HepG2 (cell line): ENCODE measurements around the gene RHOT1. TPM values are rescaled to one million over a fixed set of nuclear protein-coding genes. Genes with fewer than 3 reads are reported as not detected.

ENCODE experiments used
- ATAC-seq: fragments of 200-7000 bp; cut with Tn5 transposase; 3 replicates; pipeline ENCODE4 v1.9.1; 2020; ENCODE audit warnings: mild to moderate bottlenecking, moderate library complexity
- BruUV-seq: library from RNA; stranded (reverse); fragments of 400-500 nt; replicated peaks from 2 replicates; lab custom pipeline; 2021; lab: Mats Ljungman, UMichigan
- CTCF ChIA-PET: fragments of 300-600 bp; formaldehyde crosslinking; extraction: SDS; loops from one replicate; lab custom pipeline; 2021; ENCODE audit warnings: low total read pairs, inconsistent platforms, low intra/inter-chr PET ratio; lab: Yijun Ruan, JAX
- POLR2A ChIA-PET: fragments of 350-600 bp; sonication (Branson Sonifier 250); formaldehyde crosslinking; loops from one replicate; lab custom pipeline; 2020; ENCODE audit warnings: antibody characterized with exemption, inconsistent platforms; lab: Yijun Ruan, JAX
- DNase-seq: peaks from one replicate; pipeline ENCODE4 v3.0.0-alpha.2; 2015; ENCODE audit warnings: low spot score
- FAIRE-seq: peaks from 3 replicates; lab custom pipeline; 2011; peaks lifted over from hg19 to GRCh38; lab: Jason Lieb, UNC
- H2AFZ ChIP-seq: one replicate; pipeline ENCODE4 v1.6.1; 2011; ENCODE audit warnings: low read length, inconsistent platforms
- H3K27ac ChIP-seq: fragments of 300-600 bp; 3 replicates; pipeline ENCODE4 v1.8.0; 2011; ENCODE audit warnings: mixed run types, mild to moderate bottlenecking, mixed read lengths, low read length, inconsistent platforms; ENCODE audit not compliant: insufficient read depth; ENCODE audit errors: extremely low read length
- H3K27me3 ChIP-seq, 2 experiments: fragments of 200-600 bp in 1 of 2; 2 replicates in 1 of 2; 3 replicates in 1 of 2; pipeline versions ENCODE4 v1.6.0 to v1.8.0; 2011; ENCODE audit warnings: low read length in 2 of 2, mild to moderate bottlenecking in 2 of 2, moderate library complexity in 2 of 2, inconsistent platforms in 1 of 2; ENCODE audit not compliant: insufficient read depth in 2 of 2, control insufficient read depth in 1 of 2
- H3K36me3 ChIP-seq, 2 experiments: fragments of 200-600 bp in 1 of 2; replicated peaks in 1 of 2; 2 replicates in 1 of 2; 3 replicates in 1 of 2; pipeline versions ENCODE4 v1.5.1 to v1.8.0; 2011; ENCODE audit warnings: low read length in 2 of 2, inconsistent platforms in 1 of 2; ENCODE audit not compliant: insufficient read depth in 2 of 2, control insufficient read depth in 1 of 2
- H3K4me1 ChIP-seq: 2 replicates; pipeline ENCODE4 v1.5.1; 2012; ENCODE audit warnings: low read length, inconsistent platforms; ENCODE audit not compliant: insufficient read depth
- H3K4me2 ChIP-seq: 2 replicates; pipeline ENCODE4 v1.6.0; 2011; ENCODE audit warnings: low read depth, low read length, inconsistent platforms
- H3K4me3 ChIP-seq, 3 experiments: fragments of 200-600 bp in 1 of 3; sonication (generic), shearing (Covaris generic) in 1 of 3; replicated peaks in 1 of 3; 2 replicates each; pipeline ENCODE4 v1.5.1; 2011 to 2016; ENCODE audit warnings: low read length in 3 of 3, inconsistent platforms in 2 of 3, low read depth in 2 of 3, mild to moderate bottlenecking in 2 of 3, control low read depth in 1 of 3, mixed read lengths in 1 of 3; ENCODE audit not compliant: insufficient read depth in 1 of 3
- H3K79me2 ChIP-seq: one replicate; pipeline ENCODE4 v1.6.1; 2011; ENCODE audit warnings: low read length, inconsistent platforms; ENCODE audit not compliant: insufficient read depth
- H3K9ac ChIP-seq: 2 replicates; pipeline ENCODE4 v1.6.0; 2011; ENCODE audit warnings: mild to moderate bottlenecking, low read depth, low read length, inconsistent platforms; ENCODE audit not compliant: insufficient read depth
- H3K9me3 ChIP-seq: 2 replicates; pipeline ENCODE4 v1.5.1; 2012; ENCODE audit warnings: mild to moderate bottlenecking, low read length
- H4K20me1 ChIP-seq: 2 replicates; pipeline ENCODE4 v1.6.0; 2011; ENCODE audit warnings: inconsistent platforms, mild to moderate bottlenecking, low read length, moderate library complexity; ENCODE audit not compliant: insufficient read depth
- AFF4 ChIP-seq: sonication (generic); formaldehyde crosslinking; IDR thresholded peaks from 2 replicates; pipeline ENCODE4 v1.4.0; 2020; ENCODE audit warnings: missing genetic modification reagents
- BCL3 ChIP-seq: sonication (generic); formaldehyde crosslinking; IDR thresholded peaks from 2 replicates; pipeline ENCODE4 v1.5.1; 2020; ENCODE audit warnings: mild to moderate bottlenecking, missing genetic modification reagents, moderate library complexity
- HBP1 ChIP-seq: IDR thresholded peaks from 2 replicates; pipeline ENCODE4 v1.6.1; 2016; ENCODE audit warnings: low read depth, control low read depth
- HMG20B ChIP-seq: conservative IDR thresholded peaks from 2 replicates; pipeline ENCODE4 v1.6.1; 2016; ENCODE audit warnings: missing genetic modification reagents, missing compliant biosample characterization
- HOXA3 ChIP-seq: sonication (generic); formaldehyde crosslinking; IDR thresholded peaks from 2 replicates; pipeline ENCODE4 v1.5.0; 2020; ENCODE audit warnings: missing genetic modification reagents
- ISL2 ChIP-seq: sonication (generic); formaldehyde crosslinking; IDR thresholded peaks from 2 replicates; pipeline ENCODE4 v1.5.0; 2020; ENCODE audit warnings: missing genetic modification reagents
- LCORL ChIP-seq, 2 experiments: fragments of 450-650 bp in 1 of 2; sonication (generic) in 1 of 2; formaldehyde crosslinking in 1 of 2; IDR thresholded peaks; 2 replicates each; pipeline versions ENCODE4 v1.5.0 to v1.6.1; 2017 to 2020; ENCODE audit warnings: antibody characterized with exemption in 1 of 2, missing genetic modification reagents in 1 of 2
- MAFK ChIP-seq, 2 experiments: IDR thresholded peaks in 1 of 2; conservative IDR thresholded peaks in 1 of 2; 2 replicates each; pipeline ENCODE4 v1.6.1; 2011; ENCODE audit warnings: improper control_type of control experiment in 2 of 2, low read length in 2 of 2
- NCOA5 ChIP-seq: sonication (generic); formaldehyde crosslinking; IDR thresholded peaks from 2 replicates; pipeline ENCODE4 v1.4.0; 2020; ENCODE audit warnings: missing genetic modification reagents
- PHF21A ChIP-seq: sonication (generic); formaldehyde crosslinking; IDR thresholded peaks from 2 replicates; pipeline ENCODE4 v1.5.0; 2020; ENCODE audit warnings: mild to moderate bottlenecking, missing genetic modification reagents
- SALL1 ChIP-seq: sonication (generic); formaldehyde crosslinking; IDR thresholded peaks from 2 replicates; pipeline ENCODE4 v1.8.0; 2022; ENCODE audit warnings: mild to moderate bottlenecking, missing genetic modification reagents
- SAP130 ChIP-seq: IDR thresholded peaks from 2 replicates; pipeline ENCODE4 v1.6.1; 2016; ENCODE audit warnings: low read depth
- ZC3H13 ChIP-seq: sonication (generic); formaldehyde crosslinking; IDR thresholded peaks from 2 replicates; pipeline ENCODE4 v1.8.1; 2023; ENCODE audit warnings: mild to moderate bottlenecking, missing genetic modification reagents, moderate library complexity
- ZEB1 ChIP-seq: IDR thresholded peaks from 2 replicates; pipeline ENCODE4 v1.6.1; 2012; ENCODE audit warnings: mild to moderate bottlenecking, low read depth, inconsistent platforms; ENCODE audit not compliant: insufficient replicate concordance
- ZNF101 ChIP-seq: sonication (generic); formaldehyde crosslinking; IDR thresholded peaks from 2 replicates; pipeline ENCODE4 v1.4.0; 2020; ENCODE audit warnings: mild to moderate bottlenecking, low read depth, missing genetic modification reagents, borderline replicate concordance
- ZNF274 ChIP-seq: sonication (generic); formaldehyde crosslinking; IDR thresholded peaks from 2 replicates; pipeline ENCODE4 v1.5.1; 2020; ENCODE audit warnings: mild to moderate bottlenecking, missing genetic modification reagents
- ZNF75D ChIP-seq: sonication (generic); formaldehyde crosslinking; IDR thresholded peaks from 2 replicates; pipeline ENCODE4 v1.8.1; 2023; ENCODE audit warnings: missing genetic modification reagents, mild to moderate bottlenecking, borderline replicate concordance
- ZNF777 ChIP-seq: sonication (generic); formaldehyde crosslinking; IDR thresholded peaks from 2 replicates; pipeline ENCODE4 v1.4.0; 2020; ENCODE audit warnings: missing genetic modification reagents
- ZSCAN31 ChIP-seq: sonication (generic); formaldehyde crosslinking; IDR thresholded peaks from 2 replicates; pipeline ENCODE4 v1.5.0; 2020; ENCODE audit warnings: low read depth, mild to moderate bottlenecking, missing genetic modification reagents
- WGBS: methylation state at CpG from one replicate; pipeline ENCODE4 v1.1.6; 2017; ENCODE audit warnings: low lambda C conversion rate; 5-methylcytosine and 5-hydroxymethylcytosine counted together
- in situ Hi-C: cut with HindIII; loops from 2 replicates; pipeline ENCODE4 v1.10.0; 2017; ENCODE audit warnings: low pct_unique_long_range_greater_than_20kb; ENCODE audit not compliant: extremely low pct_ligation_motif_present
- intact Hi-C: fragments of 100-400 bp; cut with micrococcal nuclease; formaldehyde crosslinking; loops from one replicate; pipeline ENCODE4 v1.10.0; 2022; ENCODE audit not compliant: unreplicated experiment
- polyA plus RNA-seq, 8 experiments: library from polyadenylated mRNA; depleted of rRNA in 3 of 8; stranded (reverse) in 7 of 8; unstranded in 1 of 8; fragments of >200 nt; fragmentation: Illumina TruSeq in 4 of 8; extraction: Trizol in 4 of 8; gene quantifications; 2 replicates each; pipeline versions ENCODE4 v1.2.1 to v1.2.3, GENCODE V29; 2011 to 2016; ENCODE audit warnings: low read depth in 4 of 8, missing spikeins in 1 of 8, mixed read lengths in 1 of 8; ENCODE audit not compliant: insufficient read depth in 1 of 8
- total RNA-seq, 5 experiments: library from RNA; depleted of rRNA; stranded (reverse); fragments of >200 nt; fragmentation: Illumina TruSeq; extraction: Trizol; gene quantifications; 2 replicates each; pipeline ENCODE4 v1.2.3, GENCODE V29; 2016; ENCODE audit warnings: low read depth in 1 of 5

The RHOT1 gene
- total and polyA plus RNA-seq, 2 of the 13 experiments (the other 11 are each of a cell fraction or from before 2014, with no cell fraction given): 25.6 to 41.5 TPM

- TF ChIP-seq SALL1 (CRISPR knock-in tag): no peak
- no peak for TF ChIP-seq HMG20B (CRISPR knock-in tag)
- TF ChIP-seq HBP1 (CRISPR knock-in tag): no peak
- TF ChIP-seq ZNF274 (CRISPR knock-in tag): no peak
- TF ChIP-seq ZSCAN31: no peak
- TF ChIP-seq ISL2 (CRISPR knock-in tag): no peak
- no peak for TF ChIP-seq MAFK (conservative IDR thresholded peaks at IDR 0.05 in 1 of 2, IDR thresholded peaks at IDR 0.05 in 1 of 2; ENCODE audit: low read length in 2 of 2)
- no peak for TF ChIP-seq ZNF101 (CRISPR knock-in tag)
- no peak for TF ChIP-seq LCORL (IDR thresholded peaks at IDR 0.05)
- TF ChIP-seq LCORL (CRISPR knock-in tag; IDR thresholded peaks at IDR 0.05): no peak
- no peak for TF ChIP-seq ZNF777 (CRISPR knock-in tag)
- TF ChIP-seq AFF4 (CRISPR knock-in tag): no peak
- TF ChIP-seq ZNF75D (CRISPR knock-in tag): no peak
- no peak for TF ChIP-seq ZEB1
- no peak for TF ChIP-seq ZC3H13 (CRISPR knock-in tag)
- TF ChIP-seq SAP130 (CRISPR knock-in tag): no peak
- no peak for TF ChIP-seq PHF21A (CRISPR knock-in tag)
- no peak for TF ChIP-seq NCOA5 (CRISPR knock-in tag)
- no peak for TF ChIP-seq HOXA3 (CRISPR knock-in tag)
- no peak for TF ChIP-seq BCL3 (CRISPR knock-in tag)
- in situ Hi-C loops (no loop called here), intact Hi-C loops (no loop called here)
- peaks cover 24% of the 10 kb centered on the region for H3K4me1 ChIP-seq
- H3K79me2 ChIP-seq: no peaks in the 10 kb centered on the region
- WGBS: 70% methylated on average over 8 of the region's 8 CpGs
- H3K9ac ChIP-seq: no peak overlapping the region
- H4K20me1 ChIP-seq: no peaks in the 10 kb centered on the region
- H3K36me3 ChIP-seq: no peaks in the 10 kb centered on the region
- H3K4me3 ChIP-seq: peak overlapping the region in 2 of 3 experiments; percentile 68 to 78; a peak in 2 of 6 replicates
- H3K9me3 ChIP-seq: no peaks in the 10 kb centered on the region
- BruUV-seq: no TSS peak
- ATAC-seq (no peak), DNase-seq (no peak), FAIRE-seq (no peak)
- peak overlapping the region; percentile 73 for H3K4me2 ChIP-seq
- no peak overlapping the region for H3K27ac ChIP-seq
- H3K27me3 ChIP-seq: no peaks in the 10 kb centered on the region; a peak in 1 of 5 replicates
- POLR2A ChIA-PET: no interaction called here
- H2AFZ ChIP-seq: no peak overlapping the region
- CTCF ChIA-PET: no interaction called here
Observed at GRCh38 chr17:32126746-32127145, 15.6 kb upstream of the RHOT1 start.
